Subcutaneous adipose tissue (tissue), 4 donors: Measurements from ENCODE around the gene ZNF236. TPM values are rescaled to one million over a fixed set of nuclear protein-coding genes. Genes with fewer than 3 reads are reported as not detected.

Experiments used
- total RNA-seq, 4 donors: library from RNA; depleted of rRNA; stranded (reverse); fragments of >200 nt; gene quantifications; one replicate each; pipeline ENCODE4 v1.1.0, GENCODE V29; 2016
- TF ChIP-seq, protein P1 (sequence below): fragments of 450-650 bp; IDR thresholded peaks from one replicate; pipeline ENCODE4 v1.5.1; 2016; ENCODE audit warnings: low read depth, mild to moderate bottlenecking, control low read depth, antibody characterized with exemption, moderate library complexity

The ZNF236 gene
- total RNA-seq, 4 donors from 2014 or later, result 11.4 to 15.5 (median 13.8) TPM

DNA sequence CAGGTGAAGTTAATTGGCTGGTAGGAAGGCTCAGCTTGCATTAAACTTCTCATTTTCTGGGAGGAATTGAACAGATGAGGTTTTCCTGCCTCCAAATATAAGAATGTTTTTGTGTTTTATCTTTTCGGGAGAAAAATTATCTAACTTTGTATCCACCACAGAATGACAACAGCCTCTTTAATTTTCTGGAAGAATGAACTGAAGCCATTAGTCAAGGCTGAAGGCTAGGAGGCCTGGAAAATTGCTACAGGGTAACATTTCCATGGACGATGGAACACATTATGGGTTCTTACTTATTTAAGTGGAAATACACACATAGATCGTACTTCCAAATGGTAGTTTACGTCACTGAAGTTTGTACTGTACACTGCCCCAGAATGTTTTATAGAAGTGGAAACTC, 28.0 kb upstream of the ZNF236 start:
- TF ChIP-seq, protein P1, sequence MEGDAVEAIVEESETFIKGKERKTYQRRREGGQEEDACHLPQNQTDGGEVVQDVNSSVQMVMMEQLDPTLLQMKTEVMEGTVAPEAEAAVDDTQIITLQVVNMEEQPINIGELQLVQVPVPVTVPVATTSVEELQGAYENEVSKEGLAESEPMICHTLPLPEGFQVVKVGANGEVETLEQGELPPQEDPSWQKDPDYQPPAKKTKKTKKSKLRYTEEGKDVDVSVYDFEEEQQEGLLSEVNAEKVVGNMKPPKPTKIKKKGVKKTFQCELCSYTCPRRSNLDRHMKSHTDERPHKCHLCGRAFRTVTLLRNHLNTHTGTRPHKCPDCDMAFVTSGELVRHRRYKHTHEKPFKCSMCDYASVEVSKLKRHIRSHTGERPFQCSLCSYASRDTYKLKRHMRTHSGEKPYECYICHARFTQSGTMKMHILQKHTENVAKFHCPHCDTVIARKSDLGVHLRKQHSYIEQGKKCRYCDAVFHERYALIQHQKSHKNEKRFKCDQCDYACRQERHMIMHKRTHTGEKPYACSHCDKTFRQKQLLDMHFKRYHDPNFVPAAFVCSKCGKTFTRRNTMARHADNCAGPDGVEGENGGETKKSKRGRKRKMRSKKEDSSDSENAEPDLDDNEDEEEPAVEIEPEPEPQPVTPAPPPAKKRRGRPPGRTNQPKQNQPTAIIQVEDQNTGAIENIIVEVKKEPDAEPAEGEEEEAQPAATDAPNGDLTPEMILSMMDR, result no peak

DNA sequence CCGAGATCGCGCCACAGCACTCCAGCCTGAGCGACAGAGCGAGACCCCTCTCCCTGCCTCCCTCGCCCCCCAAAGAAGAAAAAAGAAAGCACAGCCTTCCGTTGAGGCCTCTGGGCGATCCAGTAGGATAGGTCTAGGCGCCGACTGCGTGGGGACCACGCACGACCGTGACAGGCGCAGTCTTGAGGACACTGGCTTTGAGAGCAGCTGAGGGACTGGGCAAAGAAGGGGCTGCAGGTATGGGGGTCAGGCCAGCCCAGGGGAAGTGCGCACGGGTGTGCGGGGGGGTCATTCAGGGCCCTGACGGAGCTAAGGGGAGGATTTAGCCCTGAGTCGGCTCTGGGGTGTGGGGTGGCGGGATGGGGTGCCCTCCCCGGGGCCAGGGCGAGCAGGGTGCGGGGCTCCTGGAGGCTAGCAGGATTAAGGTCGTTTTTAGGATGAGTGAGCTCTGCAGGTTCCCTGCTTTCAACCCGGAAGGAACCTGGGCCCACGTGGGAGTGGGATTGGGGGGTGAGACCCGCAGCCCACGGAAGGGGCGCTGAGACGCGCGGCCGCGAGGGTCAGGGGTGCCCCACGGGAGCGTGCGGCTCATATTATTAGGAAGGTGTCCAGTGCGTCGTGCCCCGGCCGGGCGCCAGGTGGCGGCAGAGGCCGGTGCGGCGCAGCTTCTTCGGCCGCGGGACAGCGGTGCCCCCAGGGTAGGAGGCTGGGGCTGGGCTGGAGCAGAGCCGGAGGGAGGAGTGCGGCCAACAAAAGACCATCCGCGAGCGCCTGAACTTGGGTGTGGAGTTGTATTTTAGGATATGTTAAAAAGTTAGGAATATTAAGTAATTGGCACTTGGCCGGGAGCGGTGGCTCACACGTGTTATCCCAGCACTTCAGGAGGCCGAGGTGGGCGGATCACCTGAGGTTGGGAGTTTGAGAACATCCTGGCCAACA, 20.5 kb upstream of the ZNF236 start:
- TF ChIP-seq, protein P1, result no peak

DNA sequence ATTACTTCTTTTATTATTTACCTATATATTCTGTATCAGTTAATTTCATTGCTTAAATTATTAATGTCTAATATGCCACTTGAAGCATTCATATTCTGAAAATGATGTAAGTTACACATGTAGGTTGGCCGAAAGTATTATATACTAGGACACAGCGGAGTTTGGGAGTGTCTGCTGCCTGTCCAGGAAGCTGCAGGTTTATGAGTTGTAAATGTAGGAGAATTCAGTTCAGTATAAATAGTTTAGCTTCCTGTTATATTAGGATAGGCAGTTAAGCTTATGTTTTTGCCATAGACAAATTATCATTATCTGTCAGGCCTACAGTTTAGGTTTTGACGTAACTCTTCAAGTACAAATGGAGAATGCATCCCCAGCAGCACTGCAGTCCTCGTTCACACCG, 18.9 kb upstream of the ZNF236 start:
- TF ChIP-seq, protein P1, result no peak

DNA sequence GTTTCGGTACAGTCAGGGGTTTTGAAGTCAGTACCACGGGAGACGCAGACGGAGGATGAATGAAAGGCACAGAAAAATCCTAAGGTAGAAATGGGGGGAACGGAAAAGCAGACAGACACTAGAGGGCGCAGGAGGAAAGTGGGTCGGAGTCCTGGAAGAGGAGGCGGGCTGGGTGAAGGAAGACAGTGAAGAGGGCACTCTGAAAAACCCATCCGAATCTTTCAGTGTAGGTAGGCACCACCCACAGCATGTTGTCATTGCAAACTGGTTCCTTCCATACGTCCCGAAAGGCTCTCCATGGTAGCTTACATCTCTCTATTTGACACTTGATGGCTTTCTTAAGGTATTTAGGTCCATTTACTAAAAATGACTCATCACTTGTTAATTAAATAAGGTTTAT, 18.5 kb upstream of the ZNF236 start:
- TF ChIP-seq, protein P1, result no peak

DNA sequence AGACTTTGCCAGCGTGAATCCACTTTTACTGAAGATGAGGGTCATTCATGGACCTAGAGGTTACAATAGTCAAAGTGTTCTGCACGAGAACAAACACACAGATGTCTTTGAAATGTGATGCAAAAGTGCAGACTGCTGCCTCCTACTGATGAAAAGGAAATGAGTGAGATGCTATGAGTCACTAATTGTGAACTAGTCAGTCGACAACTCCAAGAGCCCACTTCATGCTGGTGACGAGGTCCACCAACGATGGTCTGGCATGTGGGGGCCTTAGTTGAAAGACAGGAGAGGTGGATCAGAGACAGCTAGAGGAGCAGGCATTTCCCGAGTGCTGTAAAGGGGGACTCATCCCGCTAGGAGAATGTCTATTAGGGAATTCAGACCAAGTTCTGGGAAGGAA, 17.1 kb upstream of the ZNF236 start:
- TF ChIP-seq, protein P1, result no peak

DNA sequence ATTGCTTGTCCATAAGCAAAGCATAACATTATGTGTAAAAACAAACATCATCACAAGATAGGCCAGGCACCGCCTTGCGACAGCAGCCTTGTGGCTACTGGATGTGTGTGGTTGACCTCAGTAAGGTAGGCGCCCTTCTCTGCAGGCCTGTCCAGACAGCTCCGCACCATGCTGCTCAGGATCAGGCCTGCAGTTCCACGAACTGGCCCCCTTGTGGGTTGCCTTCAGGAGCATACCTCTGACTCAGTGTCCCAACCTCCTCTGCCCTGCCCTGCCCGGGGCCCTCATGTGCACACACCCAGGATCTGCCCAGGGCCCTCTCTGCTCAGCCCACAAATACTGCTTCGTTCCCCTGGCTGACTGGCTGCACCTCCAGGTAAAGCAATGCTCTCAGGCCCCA, 16.1 kb upstream of the ZNF236 start:
- TF ChIP-seq, protein P1, result no peak

DNA sequence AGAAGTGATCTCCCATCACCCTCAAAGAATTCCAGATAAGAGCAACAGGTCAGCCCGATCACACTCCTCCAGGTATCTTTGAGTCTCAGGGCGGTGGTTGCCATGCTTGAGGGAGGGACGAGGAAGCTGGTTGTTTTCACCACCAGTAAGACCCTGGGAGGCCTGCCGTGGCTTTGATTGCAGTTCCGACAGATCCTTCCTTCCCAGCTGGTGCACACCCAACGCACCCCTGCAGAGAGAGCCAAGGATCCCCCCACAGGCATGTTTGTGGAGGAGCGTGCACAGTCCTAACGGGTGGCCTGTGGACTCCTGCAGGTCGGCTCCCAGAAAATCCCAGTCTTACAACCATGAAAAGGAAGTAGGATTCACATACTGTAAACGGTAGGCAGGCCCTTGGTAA, 13.8 kb upstream of the ZNF236 start:
- TF ChIP-seq, protein P1, result no peak
